A549 (cell line): ENCODE results near the gene CHPF. TPM values are rescaled to one million over a fixed set of nuclear protein-coding genes. Genes with fewer than 3 reads are reported as not detected.

Source experiments
- ATAC-seq, 2 experiments: fragments of 200-7000 bp in 1 of 2; fragments of >200 bp in 1 of 2; cut with Nextera tagmentation in 1 of 2; cut with Tn5 transposase in 1 of 2; 3 replicates each; pipeline versions ENCODE4 v1.8.0 to v1.9.1; 2018 to 2020; ENCODE audit warnings: mild to moderate bottlenecking in 1 of 2, moderate library complexity in 1 of 2
- CTCF ChIA-PET: fragments of 300-600 bp; sonication (Branson Sonifier 250); formaldehyde crosslinking; extraction: SDS; loops from one replicate; lab custom pipeline; 2021; ENCODE audit warnings: antibody characterized with exemption, inconsistent platforms; lab: Yijun Ruan, JAX
- POLR2A ChIA-PET: fragments of 350-600 bp; formaldehyde crosslinking; extraction: SDS; loops from one replicate; lab custom pipeline; 2021; ENCODE audit warnings: antibody characterized with exemption, inconsistent platforms; lab: Yijun Ruan, JAX
- DNase-seq, 2 experiments: peaks; one replicate each; pipeline versions ENCODE4 v3.0.0 to v3.0.0-alpha.2; 2011 to 2016; ENCODE audit warnings: low read depth in 1 of 2, low spot score in 1 of 2
- FAIRE-seq: peaks from 2 replicates; lab custom pipeline; 2011; peaks lifted over from hg19 to GRCh38; lab: Jason Lieb, UNC
- H3K27ac ChIP-seq, 2 experiments: fragments of >200 bp; sonication (Bioruptor Twin); formaldehyde crosslinking; 3 replicates each; pipeline ENCODE4 v1.5.1; 2016 to 2017
- H3K4me1 ChIP-seq: fragments of >200 bp; sonication (Bioruptor Twin); formaldehyde crosslinking; 3 replicates; pipeline ENCODE4 v1.6.1; 2016
- H3K4me2 ChIP-seq: fragments of >200 bp; sonication (Bioruptor Twin); formaldehyde crosslinking; 3 replicates; pipeline ENCODE4 v1.6.1; 2016
- H3K4me3 ChIP-seq: fragments of >200 bp; sonication (Bioruptor Twin); formaldehyde crosslinking; 3 replicates; pipeline ENCODE4 v1.5.1; 2016
- H3K9me3 ChIP-seq: fragments of >200 bp; sonication (Bioruptor Twin); formaldehyde crosslinking; 3 replicates; pipeline ENCODE4 v1.6.1; 2016
- ATOH8 ChIP-seq: fragments of 250-450 bp; sonication (Bioruptor Pico); IDR thresholded peaks from 2 replicates; pipeline ENCODE4 v1.5.0; 2020; ENCODE audit warnings: low read depth, mild to moderate bottlenecking, moderate library complexity
- ESRRA ChIP-seq: fragments of 150-350 bp; IDR thresholded peaks from 2 replicates; pipeline ENCODE4 v1.6.1; 2014; ENCODE audit warnings: mild to moderate bottlenecking, low read length, borderline replicate concordance
- FOXS1 ChIP-seq: fragments of 250-450 bp; sonication (Bioruptor Pico); IDR thresholded peaks from 2 replicates; pipeline ENCODE4 v1.5.0; 2020; ENCODE audit warnings: mild to moderate bottlenecking, moderate library complexity
- GATA3 ChIP-seq: IDR thresholded peaks from 2 replicates; pipeline ENCODE4 v1.6.1; 2012; ENCODE audit warnings: borderline replicate concordance
- HDAC2 ChIP-seq: fragments of 200-600 bp; sonication (generic); IDR thresholded peaks from 2 replicates; pipeline ENCODE4 v1.6.1; 2016
- HES2 ChIP-seq: fragments of >200 bp; sonication (Bioruptor Twin); formaldehyde crosslinking; IDR thresholded peaks from 2 replicates; pipeline ENCODE4 v1.6.1; 2016
- HOXB5 ChIP-seq: fragments of 250-450 bp; sonication (Bioruptor Pico); IDR thresholded peaks from 2 replicates; pipeline ENCODE4 v1.5.0; 2020; ENCODE audit warnings: mild to moderate bottlenecking, moderate library complexity
- JUNB ChIP-seq: fragments of >200 bp; sonication (Bioruptor Twin); formaldehyde crosslinking; IDR thresholded peaks from 2 replicates; pipeline ENCODE4 v1.6.1; 2016
- KDM1A ChIP-seq: fragments of 200-600 bp; sonication (generic); IDR thresholded peaks from 2 replicates; pipeline ENCODE4 v1.6.1; 2016; ENCODE audit warnings: low read depth, mild to moderate bottlenecking
- MAFK ChIP-seq: fragments of 450-650 bp; IDR thresholded peaks from 2 replicates; pipeline ENCODE4 v1.6.1; 2014; ENCODE audit not compliant: partially characterized antibody
- MAX ChIP-seq: IDR thresholded peaks from 2 replicates; pipeline ENCODE4 v1.6.1; 2012
- MYC ChIP-seq: IDR thresholded peaks from 2 replicates; pipeline ENCODE4 v1.6.1; 2012; ENCODE audit warnings: mild to moderate bottlenecking, inconsistent platforms, low read length, improper control_type of control experiment, borderline replicate concordance
- NFE2L2 ChIP-seq: fragments of 150-350 bp; conservative IDR thresholded peaks from 2 replicates; pipeline ENCODE4 v1.6.1; 2014; ENCODE audit warnings: low read length
- NR3C1 ChIP-seq: fragments of >200 bp; sonication (Bioruptor Twin); formaldehyde crosslinking; IDR thresholded peaks from 3 replicates; pipeline ENCODE4 v1.6.1; 2017
- POLR2A ChIP-seq: IDR thresholded peaks from 2 replicates; pipeline ENCODE4 v1.6.1; 2012; ENCODE audit warnings: mild to moderate bottlenecking, low read length
- RARB ChIP-seq: fragments of 250-450 bp; sonication (Bioruptor Pico); IDR thresholded peaks from 2 replicates; pipeline ENCODE4 v1.8.0; 2021; ENCODE audit warnings: mild to moderate bottlenecking, moderate library complexity
- RCOR1 ChIP-seq: fragments of 150-350 bp; IDR thresholded peaks from 2 replicates; pipeline ENCODE4 v1.6.1; 2014; ENCODE audit warnings: antibody characterized with exemption, low read length, low read depth
- REST ChIP-seq: fragments of 200-600 bp; sonication (generic); IDR thresholded peaks from 2 replicates; pipeline ENCODE4 v1.6.1; 2016; ENCODE audit warnings: antibody characterized with exemption, mild to moderate bottlenecking, moderate library complexity
- RNF2 ChIP-seq: fragments of 200-600 bp; sonication (generic); IDR thresholded peaks from 2 replicates; pipeline ENCODE4 v1.6.1; 2016; ENCODE audit warnings: low read depth, mild to moderate bottlenecking, antibody characterized with exemption, moderate library complexity, borderline replicate concordance
- SREBF2 ChIP-seq: fragments of 450-650 bp; IDR thresholded peaks from 2 replicates; pipeline ENCODE4 v1.6.1; 2014; ENCODE audit warnings: mild to moderate bottlenecking, moderate library complexity
- TFCP2L1 ChIP-seq: fragments of 250-450 bp; sonication (Bioruptor Pico); IDR thresholded peaks from 2 replicates; pipeline ENCODE4 v1.5.0; 2021; ENCODE audit warnings: mild to moderate bottlenecking
- TP53 ChIP-seq: fragments of 250-450 bp; sonication (Bioruptor Pico); IDR thresholded peaks from 2 replicates; pipeline ENCODE4 v1.5.0; 2021; ENCODE audit warnings: mild to moderate bottlenecking, moderate library complexity
- USF2 ChIP-seq: fragments of 450-650 bp; IDR thresholded peaks from 2 replicates; pipeline ENCODE4 v1.6.1; 2014; ENCODE audit warnings: antibody characterized with exemption
- ZFP36 ChIP-seq: fragments of 450-650 bp; IDR thresholded peaks from 2 replicates; pipeline ENCODE4 v1.6.1; 2014; ENCODE audit warnings: borderline replicate concordance; ENCODE audit not compliant: partially characterized antibody
- ZNF302 ChIP-seq: fragments of 250-450 bp; sonication (Bioruptor Pico); IDR thresholded peaks from 2 replicates; pipeline ENCODE4 v1.9.0; 2021; ENCODE audit warnings: inconsistent platforms, mild to moderate bottlenecking, moderate library complexity
- WGBS: methylation state at CpG from one replicate; pipeline ENCODE4 v1.1.6; 2017; ENCODE audit errors: missing lambda C conversion rate; 5-methylcytosine and 5-hydroxymethylcytosine counted together
- polyA plus RNA-seq, 4 experiments: library from polyadenylated mRNA; depleted of rRNA in 3 of 4; stranded (reverse); fragments of >200 nt; fragmentation: RNase III in 1 of 4; extraction: RNeasy Plus Mini Kit Qiagen cat#74134 plus additional on column Dnase treatment in 1 of 4; gene quantifications; 2 replicates in 3 of 4; 3 replicates in 1 of 4; pipeline ENCODE4 v1.2.3, GENCODE V29; 2011 to 2017

CHPF gene
- polyA plus RNA-seq, 2 of the 4 experiments (the other 2 are of a cell fraction): 9.0 to 14.8 TPM

- POLR2A ChIA-PET: interaction anchor here (2.8 kb wide), 1 partner anchor 11 kb away, joined by 9 read pairs; no protein-coding TSS in a partner anchor
- H3K27ac ChIP-seq: no peak overlapping the region
- no peaks in the 10 kb centered on the region for H3K9me3 ChIP-seq
- no peak for DNase-seq
- TF ChIP-seq ZNF302 (CRISPR knock-in tag) (no peak), RCOR1 (no peak), TFCP2L1 (CRISPR knock-in tag) (no peak), USF2 (no peak), SREBF2 (no peak), KDM1A (no peak), RNF2 (no peak), JUNB (no peak)
- no peak overlapping the region for H3K4me2 ChIP-seq
- H3K4me3 ChIP-seq: no peak overlapping the region
- 71% methylated on average over 20 of the region's 20 CpGs for WGBS
- no peaks in the 10 kb centered on the region for H3K4me1 ChIP-seq
- CTCF ChIA-PET: interaction anchor here (0.8 to 6.0 kb wide), 22 partner anchors 9 to 157 kb away, joined by 3 to 77 read pairs (median 8); partner anchors contain the start of genes CHPF, DES, INHA and OBSL1
- no peak for ATAC-seq
- FAIRE-seq: no peak
Observed at GRCh38 chr2:219559156-219559915, 15.7 kb upstream of the CHPF start.

GRCh38 chr2:219557791-219558785 lies 14.5 kb upstream of the CHPF start:
- DNase-seq (no peak), ATAC-seq (no peak; a peak in 1 of 6 replicates), FAIRE-seq (no peak)
- H3K9me3 ChIP-seq: no peaks in the 10 kb centered on the region
- CTCF ChIA-PET: interaction anchor here (1.4 to 5.6 kb wide), 4 partner anchors 8 to 131 kb away, joined by 4 to 51 read pairs (median 15); no protein-coding TSS in a partner anchor
- POLR2A ChIA-PET: no interaction called here
- H3K27ac ChIP-seq: no peak overlapping the region
- TF ChIP-seq ZFP36: no peak
- H3K4me1 ChIP-seq: peaks cover under 1% of the 10 kb centered on the region; the same call in 1 of the 3 replicates
- H3K4me2 ChIP-seq: no peak overlapping the region
- no peak overlapping the region for H3K4me3 ChIP-seq
- WGBS: 87% methylated on average over 10 of the region's 25 CpGs

GRCh38 chr2:219557320-219557719 lies 13.7 kb upstream of the CHPF start:
- no peak for DNase-seq
- Histone ChIP-seq H3K9me3 (no peaks in the 10 kb centered on the region), H3K4me2 (no peak overlapping the region), H3K27ac (no peak overlapping the region), H3K4me1 (peaks cover 5% of the 10 kb centered on the region; the same call in 1 of the 3 replicates), H3K4me3 (no peak overlapping the region)
- FAIRE-seq: no peak
- 72% methylated on average over 14 of the region's 21 CpGs for WGBS
- no peak for ATAC-seq
- POLR2A ChIA-PET: no interaction called here
- CTCF ChIA-PET: interaction anchor here (1.4 to 5.5 kb wide), 3 partner anchors 16 to 132 kb away, joined by 4 to 23 read pairs (median 7); no protein-coding TSS in a partner anchor
- no peak for TF ChIP-seq MAFK
- TF ChIP-seq FOXS1 (CRISPR knock-in tag): no peak
- TF ChIP-seq POLR2A: no peak
- TF ChIP-seq RNF2: no peak
- no peak for TF ChIP-seq TP53 (CRISPR knock-in tag)
- no peak for TF ChIP-seq HDAC2
- no peak for TF ChIP-seq REST
- no peak for TF ChIP-seq HOXB5 (CRISPR knock-in tag)
- no peak for TF ChIP-seq GATA3
- no peak for TF ChIP-seq TFCP2L1 (CRISPR knock-in tag)
- TF ChIP-seq NR3C1: no peak
- no peak for TF ChIP-seq HES2
- no peak for TF ChIP-seq NFE2L2
- TF ChIP-seq ATOH8 (CRISPR knock-in tag): no peak
- TF ChIP-seq MYC: no peak
- TF ChIP-seq ESRRA: no peak
- TF ChIP-seq RARB (CRISPR knock-in tag): no peak
- no peak for TF ChIP-seq MAX
- no peak for TF ChIP-seq SREBF2
